Measurements from ENCODE around the gene PRMT6. TPM values are rescaled to one million over a fixed set of nuclear protein-coding genes. Genes with fewer than 3 reads are reported as not detected.
"Not testable (repeated sequence)": the region's sequence is repeated elsewhere in the genome, so short reads cannot be mapped to it uniquely, and the experiment has no call there.

PRMT6 gene
- total and polyA plus RNA-seq, 9 donors = 11.9 to 19.4 (median 15.4) TPM

DNA sequence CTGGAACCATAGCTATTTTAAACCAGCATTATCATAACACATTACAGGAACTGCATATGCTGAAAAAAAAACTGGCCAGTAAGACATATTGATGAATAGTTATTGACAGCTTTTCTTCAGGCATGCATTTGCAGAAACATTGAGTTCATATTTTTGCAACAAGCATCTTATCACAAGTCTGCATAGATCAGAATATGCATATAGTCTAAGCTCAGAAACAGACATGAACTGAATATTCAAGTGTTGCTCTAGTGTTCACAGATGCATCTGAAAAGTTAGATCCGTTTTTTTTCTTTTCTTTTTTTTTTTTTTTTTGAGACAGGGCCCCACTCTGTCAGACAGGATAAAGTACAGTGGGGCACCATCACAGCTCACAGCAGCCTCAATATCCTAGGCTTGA is 22.8 kb downstream of the PRMT6 start:
- no peak overlapping the region for H3K27ac ChIP-seq
- H3K27me3 ChIP-seq = no peaks in the 10 kb centered on the region
- intact Hi-C loops (cut with DNase I) = no loop called here
- H3K4me3 ChIP-seq = no peak overlapping the region
- no peak for DNase-seq
- H3K9me3 ChIP-seq = no peaks in the 10 kb centered on the region
- TF ChIP-seq EP300 (IDR thresholded peaks at IDR 0.05) (no peak), POLR2A (IDR thresholded peaks at IDR 0.05) (no peak)
- TF ChIP-seq, protein P1, sequence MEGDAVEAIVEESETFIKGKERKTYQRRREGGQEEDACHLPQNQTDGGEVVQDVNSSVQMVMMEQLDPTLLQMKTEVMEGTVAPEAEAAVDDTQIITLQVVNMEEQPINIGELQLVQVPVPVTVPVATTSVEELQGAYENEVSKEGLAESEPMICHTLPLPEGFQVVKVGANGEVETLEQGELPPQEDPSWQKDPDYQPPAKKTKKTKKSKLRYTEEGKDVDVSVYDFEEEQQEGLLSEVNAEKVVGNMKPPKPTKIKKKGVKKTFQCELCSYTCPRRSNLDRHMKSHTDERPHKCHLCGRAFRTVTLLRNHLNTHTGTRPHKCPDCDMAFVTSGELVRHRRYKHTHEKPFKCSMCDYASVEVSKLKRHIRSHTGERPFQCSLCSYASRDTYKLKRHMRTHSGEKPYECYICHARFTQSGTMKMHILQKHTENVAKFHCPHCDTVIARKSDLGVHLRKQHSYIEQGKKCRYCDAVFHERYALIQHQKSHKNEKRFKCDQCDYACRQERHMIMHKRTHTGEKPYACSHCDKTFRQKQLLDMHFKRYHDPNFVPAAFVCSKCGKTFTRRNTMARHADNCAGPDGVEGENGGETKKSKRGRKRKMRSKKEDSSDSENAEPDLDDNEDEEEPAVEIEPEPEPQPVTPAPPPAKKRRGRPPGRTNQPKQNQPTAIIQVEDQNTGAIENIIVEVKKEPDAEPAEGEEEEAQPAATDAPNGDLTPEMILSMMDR (IDR thresholded peaks at IDR 0.05) = no peak
- H3K36me3 ChIP-seq = no peaks in the 10 kb centered on the region
- no peaks in the 10 kb centered on the region for H3K4me1 ChIP-seq (ENCODE audit: insufficient read depth)
- 20 to 44% (median 37%) methylated on average over 1 of the region's 1 CpG for WGBS, 3 donors

DNA sequence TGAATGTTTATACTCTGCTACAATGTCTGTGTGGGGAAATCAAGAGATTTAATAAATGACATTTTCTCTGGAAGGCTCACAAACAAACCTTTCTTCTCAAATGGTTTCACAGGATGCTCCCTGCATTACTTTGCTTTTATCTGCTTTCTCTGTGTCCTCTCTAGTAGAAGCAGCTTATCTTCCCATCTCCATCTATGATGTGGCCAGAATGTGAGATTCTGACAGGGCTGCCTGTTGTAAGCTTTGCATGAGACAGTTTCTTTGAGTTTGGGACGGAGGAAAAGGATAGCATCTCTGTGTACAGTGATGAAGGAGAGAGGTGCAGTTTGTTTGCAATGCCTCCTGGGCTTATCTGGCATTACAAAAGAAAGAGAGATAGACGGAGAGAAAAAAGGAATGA is 24.6 kb downstream of the PRMT6 start:
- intact Hi-C loops (cut with DNase I) = no loop called here
- 61 to 66% (median 61%) methylated on average over 2 of the region's 2 CpGs for WGBS, 3 donors
- no peak for TF ChIP-seq EP300 (IDR thresholded peaks at IDR 0.05)
- no peak for TF ChIP-seq POLR2A (IDR thresholded peaks at IDR 0.05)
- TF ChIP-seq, protein P1 (IDR thresholded peaks at IDR 0.05) = no peak
- no peak for DNase-seq
- no peaks in the 10 kb centered on the region for H3K9me3 ChIP-seq
- no peaks in the 10 kb centered on the region for H3K36me3 ChIP-seq
- H3K4me3 ChIP-seq = no peak overlapping the region
- no peaks in the 10 kb centered on the region for H3K27me3 ChIP-seq
- no peak overlapping the region for H3K27ac ChIP-seq
- no peaks in the 10 kb centered on the region for H3K4me1 ChIP-seq (ENCODE audit: insufficient read depth)

DNA sequence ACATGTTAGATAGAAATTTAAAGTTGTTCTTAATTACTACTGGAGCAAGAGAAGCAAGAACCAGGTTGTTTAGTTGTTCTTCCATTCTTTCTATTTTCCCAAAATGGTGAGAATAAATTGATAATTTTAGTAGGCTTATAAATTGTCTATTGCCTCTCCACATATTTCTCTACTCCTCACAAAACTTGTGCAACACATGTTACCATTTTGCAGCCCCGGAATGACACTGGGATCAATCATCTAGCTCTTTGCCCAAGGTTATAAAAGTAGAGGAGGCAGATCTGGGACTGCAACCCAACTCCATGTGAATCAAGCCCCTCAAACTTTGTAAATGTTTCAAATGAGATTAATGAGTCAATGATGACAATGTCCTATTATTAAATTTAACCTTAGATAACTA is 34.9 kb downstream of the PRMT6 start:
- intact Hi-C loops (cut with DNase I) = no loop called here
- Histone ChIP-seq H3K4me3 (no peak overlapping the region), H3K36me3 (no peaks in the 10 kb centered on the region), H3K4me1 (ENCODE audit: insufficient read depth) (no peaks in the 10 kb centered on the region), H3K27me3 (no peaks in the 10 kb centered on the region), H3K27ac (no peak overlapping the region), H3K9me3 (no peaks in the 10 kb centered on the region)
- WGBS, 3 donors = 90 to 92% (median 91%) methylated on average over 1 of the region's 1 CpG
- DNase-seq = no peak
- TF ChIP-seq POLR2A (IDR thresholded peaks at IDR 0.05) (no peak), EP300 (IDR thresholded peaks at IDR 0.05) (no peak)

DNA sequence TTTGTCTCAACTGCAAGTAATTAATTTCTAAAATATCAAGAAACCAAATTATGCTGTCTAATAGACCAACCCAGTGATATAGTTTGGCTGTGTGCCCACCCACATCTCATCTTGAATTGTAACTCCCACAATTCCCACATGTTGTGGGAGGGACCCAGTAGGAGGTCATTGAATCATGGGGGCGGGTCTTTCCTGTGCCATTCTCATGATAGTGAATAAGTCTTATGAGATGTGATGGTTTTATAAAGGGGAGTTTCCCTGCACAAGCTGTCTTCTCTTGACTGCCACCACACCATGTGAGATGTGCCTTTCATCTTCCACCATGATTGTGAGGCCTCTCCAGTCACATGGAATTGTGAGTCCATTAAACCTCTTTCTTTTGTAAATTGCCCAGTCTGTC is 36.9 kb downstream of the PRMT6 start:
- H3K4me3 ChIP-seq; H3K4me1 ChIP-seq (ENCODE audit: insufficient read depth); H3K27me3 ChIP-seq; DNase-seq; intact Hi-C loops (cut with DNase I); H3K9me3 ChIP-seq; H3K36me3 ChIP-seq; H3K27ac ChIP-seq: not testable (repeated sequence)
- 82 to 100% (median 83%) methylated on average over 1 of the region's 1 CpG for WGBS, 3 donors

DNA sequence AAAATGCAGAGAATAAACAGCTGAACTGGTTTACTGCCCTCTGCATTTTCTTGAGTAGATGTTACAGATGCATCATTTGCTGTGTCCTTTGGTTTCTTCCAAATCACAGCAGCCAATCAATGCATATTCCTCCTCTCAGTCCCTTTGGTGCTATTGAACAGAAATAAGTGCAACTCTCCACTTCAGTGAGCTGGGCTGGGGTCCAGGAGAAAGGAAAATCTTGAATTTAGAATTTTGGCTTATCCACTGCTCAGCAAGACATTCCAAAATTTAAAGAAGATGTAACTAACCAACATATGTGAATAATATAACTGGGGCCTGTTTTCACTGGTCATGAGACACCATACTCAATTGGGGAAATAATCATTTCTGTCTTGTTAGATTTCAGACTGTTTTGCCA is 39.2 kb downstream of the PRMT6 start:
- Histone ChIP-seq H3K27me3 (no peaks in the 10 kb centered on the region), H3K4me3 (no peak overlapping the region), H3K36me3 (no peaks in the 10 kb centered on the region), H3K9me3 (no peaks in the 10 kb centered on the region), H3K4me1 (ENCODE audit: insufficient read depth) (no peaks in the 10 kb centered on the region), H3K27ac (no peak overlapping the region)
- DNase-seq = no peak
- intact Hi-C loops (cut with DNase I) = no loop called here
- TF ChIP-seq POLR2A (IDR thresholded peaks at IDR 0.05) (no peak), EP300 (IDR thresholded peaks at IDR 0.05) (no peak)
- TF ChIP-seq, protein P1 (IDR thresholded peaks at IDR 0.05) = no peak

DNA sequence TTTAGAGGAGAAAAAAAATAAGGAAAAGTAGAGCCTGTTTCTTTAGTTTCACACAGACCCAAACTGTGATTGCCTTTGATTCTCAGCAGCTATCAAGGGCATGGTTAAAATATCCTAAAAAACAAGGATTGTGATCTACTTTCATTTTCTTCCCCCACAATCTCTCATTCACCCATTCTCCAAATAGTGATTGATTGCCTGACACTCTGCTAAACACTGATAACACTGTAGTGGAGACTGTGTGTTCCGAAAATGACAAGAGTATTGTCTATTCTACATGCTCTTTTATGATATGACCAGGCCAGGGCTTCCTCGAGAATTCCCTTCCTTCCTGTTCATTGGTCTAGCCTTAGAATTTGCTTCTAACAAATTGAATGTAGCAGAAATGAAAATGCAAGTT is 40.2 kb downstream of the PRMT6 start:
- WGBS, 3 donors = 61 to 76% (median 61%) methylated on average over 2 of the region's 2 CpGs
- no peak for DNase-seq
- TF ChIP-seq, protein P1 (IDR thresholded peaks at IDR 0.05) = no peak
- TF ChIP-seq POLR2A (IDR thresholded peaks at IDR 0.05) (no peak), EP300 (IDR thresholded peaks at IDR 0.05) (no peak)
- H3K4me3 ChIP-seq = no peak overlapping the region
- no peak overlapping the region for H3K27ac ChIP-seq
- intact Hi-C loops (cut with DNase I) = no loop called here
- no peaks in the 10 kb centered on the region for H3K36me3 ChIP-seq
- H3K9me3 ChIP-seq = no peaks in the 10 kb centered on the region
- no peaks in the 10 kb centered on the region for H3K27me3 ChIP-seq
- no peaks in the 10 kb centered on the region for H3K4me1 ChIP-seq (ENCODE audit: insufficient read depth)
